Stomach smooth muscle (tissue), 2 donors: ENCODE data around the gene CHN2.

Experiments used
- H3K27ac ChIP-seq: one replicate; pipeline ENCODE4 v1.7.0; 2013; ENCODE audit warnings: mild to moderate bottlenecking, low read length, inconsistent platforms
- H3K27me3 ChIP-seq, 2 donors: one replicate each; pipeline ENCODE4 v1.7.0; 2013; ENCODE audit warnings: low read length in 2 of 2; ENCODE audit not compliant: insufficient read depth in 2 of 2, control insufficient read depth in 1 of 2
- H3K36me3 ChIP-seq, 2 donors: one replicate each; pipeline ENCODE4 v1.7.0; 2013; ENCODE audit warnings: low read length in 2 of 2; ENCODE audit not compliant: control insufficient read depth in 2 of 2, insufficient read depth in 2 of 2
- H3K4me1 ChIP-seq: one replicate; pipeline ENCODE4 v1.7.0; 2013; ENCODE audit warnings: low read length; ENCODE audit not compliant: control insufficient read depth, insufficient read depth
- H3K4me3 ChIP-seq, 2 donors: one replicate each; pipeline ENCODE4 v1.7.0; 2013; ENCODE audit warnings: low read length in 2 of 2
- H3K9ac ChIP-seq, 2 donors: one replicate each; pipeline ENCODE4 v1.7.0; 2013; ENCODE audit warnings: low read length in 2 of 2, mild to moderate bottlenecking in 1 of 2
- H3K9me3 ChIP-seq, 2 donors: one replicate each; pipeline ENCODE4 v1.7.0; 2013; ENCODE audit warnings: low read length in 2 of 2; ENCODE audit not compliant: control insufficient read depth in 2 of 2
- donor health status: healthy.
- donor health status: Pancreatic carcinoma.

CHN2 gene

DNA sequence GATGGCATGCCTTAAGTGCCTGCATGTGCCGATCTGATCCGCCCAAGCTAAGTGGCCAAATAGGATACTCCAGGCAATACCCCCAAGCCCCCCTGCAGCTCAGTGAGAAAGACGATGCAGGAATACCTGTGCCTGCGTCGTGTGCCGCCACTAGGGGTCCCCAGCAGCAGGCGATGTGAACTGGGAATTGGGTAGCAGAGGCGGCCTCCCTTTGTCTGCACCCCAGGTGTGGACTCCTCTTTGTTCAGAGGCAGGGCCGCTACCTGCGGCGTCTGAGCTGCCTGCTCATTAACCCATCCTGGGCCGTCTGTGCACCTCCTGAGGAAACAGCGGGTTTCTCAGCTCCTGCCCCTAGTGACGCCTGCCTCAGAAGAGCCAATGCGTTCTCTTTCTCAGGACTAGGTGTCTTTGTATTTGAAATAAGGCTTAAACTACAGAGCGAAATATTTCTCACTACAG lies 4.8 kb upstream of the CHN2 start:
- Histone ChIP-seq H3K4me3 (peak overlapping the region in 1 of 2 donors; percentile 15), H3K27me3 (peaks cover 5 to 24% of the 10 kb centered on the region in 2 donors), H3K36me3 (no peaks in the 10 kb centered on the region), H3K9me3 (no peaks in the 10 kb centered on the region), H3K27ac (no peak overlapping the region), H3K4me1 (peaks cover 5% of the 10 kb centered on the region), H3K9ac (no peak overlapping the region)

DNA sequence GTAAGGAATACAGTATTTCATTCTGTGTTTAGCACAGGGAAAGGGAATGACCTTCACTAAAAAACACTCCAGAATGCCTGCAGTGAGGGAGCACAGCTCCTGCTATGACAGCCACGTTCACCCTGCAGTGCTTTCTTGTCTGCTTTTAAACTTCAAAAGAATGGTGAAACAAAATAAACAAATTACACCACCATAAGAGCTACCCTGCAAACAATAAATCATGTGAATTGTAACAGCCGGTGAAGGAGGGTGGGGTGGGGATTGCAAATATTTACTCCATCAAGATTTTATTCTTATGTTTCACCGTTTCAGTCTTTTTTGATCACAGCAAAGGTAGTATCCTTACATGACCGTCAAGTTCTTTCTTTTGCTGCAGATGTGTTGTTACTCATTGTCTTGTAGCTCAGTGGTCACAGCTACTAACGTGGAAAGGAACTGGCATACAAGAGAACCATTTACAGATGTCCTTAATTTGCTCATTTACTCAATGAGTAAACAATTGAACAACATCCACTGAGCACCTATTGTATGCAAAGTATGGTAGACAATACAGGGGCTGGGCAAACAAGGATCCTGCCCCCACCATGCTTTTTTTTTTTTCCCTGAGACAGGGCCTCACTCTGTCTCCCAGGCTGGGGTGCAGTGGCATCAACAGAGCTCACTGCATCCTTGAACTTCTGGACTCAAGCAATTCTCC lies 4.1 kb upstream of the CHN2 start:
- Histone ChIP-seq H3K4me1 (peaks cover 7% of the 10 kb centered on the region), H3K9me3 (no peaks in the 10 kb centered on the region), H3K9ac (no peak overlapping the region), H3K36me3 (no peaks in the 10 kb centered on the region), H3K27me3 (peaks cover 9 to 30% of the 10 kb centered on the region in 2 donors), H3K27ac (no peak overlapping the region), H3K4me3 (no peak overlapping the region)

DNA sequence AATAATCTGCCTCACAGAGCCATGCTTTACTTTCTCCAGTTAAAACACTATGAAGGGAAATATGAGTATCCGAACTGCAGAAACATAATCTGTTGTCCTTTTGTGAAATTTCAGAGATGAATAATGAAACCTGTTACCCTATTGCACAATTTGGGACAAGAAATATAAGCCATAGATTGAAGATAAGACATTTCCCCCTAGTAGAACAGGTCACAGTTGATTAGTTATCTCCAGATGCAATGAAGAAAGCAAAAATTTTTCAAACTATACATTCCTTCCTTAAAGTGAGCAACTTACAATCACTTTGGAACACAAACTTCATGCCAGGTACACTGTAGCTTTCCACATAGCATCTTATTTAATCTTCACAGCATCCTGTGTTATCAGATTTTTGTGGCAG lies 2.3 kb upstream of the CHN2 start:
- peaks cover 12 to 37% of the 10 kb centered on the region in 2 donors for H3K27me3 ChIP-seq
- no peaks in the 10 kb centered on the region for H3K9me3 ChIP-seq
- no peak overlapping the region for H3K4me3 ChIP-seq
- H3K4me1 ChIP-seq: peaks cover 7% of the 10 kb centered on the region
- no peak overlapping the region for H3K27ac ChIP-seq
- no peak overlapping the region for H3K9ac ChIP-seq
- no peaks in the 10 kb centered on the region for H3K36me3 ChIP-seq

DNA sequence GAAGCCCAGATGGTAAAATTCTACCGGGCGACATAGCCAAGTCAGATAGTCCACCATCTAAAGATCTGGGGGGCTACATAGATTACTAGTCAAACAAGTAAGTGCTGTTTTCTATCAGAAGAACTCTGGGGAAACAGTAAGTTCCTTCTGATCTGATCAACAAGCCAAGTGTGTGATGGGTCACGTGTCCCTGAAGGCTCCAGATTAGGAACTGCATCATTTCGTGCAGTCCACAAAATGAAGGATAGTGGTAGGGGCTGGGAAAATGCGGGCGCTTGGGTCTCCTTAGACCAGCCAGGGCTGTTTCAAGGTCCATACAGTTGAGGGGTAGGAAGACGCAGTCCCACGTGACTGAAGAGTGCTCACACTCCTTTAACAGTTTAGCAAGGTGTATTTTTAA lies 1.8 kb upstream of the CHN2 start:
- Histone ChIP-seq H3K9me3 (no peaks in the 10 kb centered on the region), H3K27me3 (peaks cover 13 to 37% of the 10 kb centered on the region in 2 donors), H3K9ac (no peak overlapping the region), H3K36me3 (no peaks in the 10 kb centered on the region), H3K27ac (no peak overlapping the region), H3K4me1 (peaks cover 7% of the 10 kb centered on the region), H3K4me3 (no peak overlapping the region)

DNA sequence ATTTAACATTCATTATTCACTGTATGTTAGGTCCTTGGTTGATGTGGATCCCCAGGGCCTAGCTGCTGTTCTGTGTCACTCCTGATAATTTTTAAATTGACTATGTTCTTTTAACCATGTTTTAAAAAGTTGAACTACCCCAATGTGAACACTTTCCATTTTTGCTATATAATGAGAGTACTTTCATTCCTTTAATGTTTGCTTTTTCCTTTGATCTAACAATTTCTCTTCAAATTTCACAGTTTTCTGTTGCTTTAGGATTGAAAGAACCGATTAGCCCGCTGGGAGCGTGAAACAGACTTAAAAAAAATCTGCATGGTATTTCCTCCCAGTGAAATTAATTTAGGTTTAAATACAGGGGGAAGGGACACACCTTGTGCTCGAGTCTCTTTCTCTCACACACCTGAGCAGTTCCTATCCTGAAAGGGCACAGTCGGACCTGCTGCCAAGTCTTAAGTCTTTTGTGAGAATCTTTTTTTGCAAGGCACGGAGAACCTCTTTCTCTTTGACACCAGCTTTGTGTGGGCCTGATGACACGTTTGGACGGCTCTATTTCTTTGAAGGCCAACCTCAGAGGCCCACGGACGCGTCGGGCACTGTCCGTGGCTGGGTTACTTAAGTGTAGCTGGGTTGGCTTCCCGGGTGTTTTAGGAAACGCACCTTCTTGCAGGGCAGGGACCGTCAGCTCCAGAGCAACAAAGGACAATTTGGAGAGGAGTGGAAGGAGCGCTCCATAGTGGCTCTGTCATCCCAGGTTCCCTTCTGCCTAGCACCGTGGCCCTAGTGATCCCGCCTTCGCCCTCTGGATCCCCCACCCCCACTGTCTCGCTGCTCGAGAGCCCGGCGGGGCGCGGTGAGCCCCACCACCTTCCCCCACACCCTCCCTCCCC lies 1.0 kb upstream of the CHN2 start:
- Histone ChIP-seq H3K36me3 (no peaks in the 10 kb centered on the region), H3K4me3 (peak overlapping the region in 1 of 2 donors; percentile 79), H3K27ac (no peak overlapping the region), H3K9ac (no peak overlapping the region), H3K27me3 (peaks cover 14 to 37% of the 10 kb centered on the region in 2 donors), H3K4me1 (peaks cover 7% of the 10 kb centered on the region), H3K9me3 (no peaks in the 10 kb centered on the region)

DNA sequence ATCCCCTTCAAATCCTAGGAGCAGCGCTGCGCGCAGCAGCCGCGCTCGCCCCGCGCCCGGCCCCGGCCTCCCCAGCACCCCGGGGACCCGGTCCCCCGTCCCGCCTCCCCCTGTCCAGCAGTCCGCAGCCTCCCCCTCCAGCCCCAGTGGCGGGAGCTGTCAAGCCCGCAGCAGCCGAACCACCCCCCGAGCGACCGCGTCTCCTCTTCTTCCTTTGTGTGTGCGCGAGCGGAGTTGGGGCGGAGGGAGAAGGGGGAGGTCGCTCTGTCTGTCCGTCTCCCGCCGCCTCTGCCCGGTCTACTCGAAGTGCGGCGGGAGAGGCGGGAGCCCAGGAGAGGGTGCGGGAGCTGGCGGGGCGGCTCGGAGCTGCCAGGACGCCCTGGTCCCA lies 375 bp upstream of the CHN2 start:
- Histone ChIP-seq H3K36me3 (no peaks in the 10 kb centered on the region), H3K9ac (no peak overlapping the region), H3K4me1 (peaks cover 7% of the 10 kb centered on the region), H3K4me3 (peak overlapping the region; percentile 60 to 79), H3K27me3 (peaks cover 14 to 36% of the 10 kb centered on the region in 2 donors), H3K9me3 (no peaks in the 10 kb centered on the region), H3K27ac (no peak overlapping the region)

DNA sequence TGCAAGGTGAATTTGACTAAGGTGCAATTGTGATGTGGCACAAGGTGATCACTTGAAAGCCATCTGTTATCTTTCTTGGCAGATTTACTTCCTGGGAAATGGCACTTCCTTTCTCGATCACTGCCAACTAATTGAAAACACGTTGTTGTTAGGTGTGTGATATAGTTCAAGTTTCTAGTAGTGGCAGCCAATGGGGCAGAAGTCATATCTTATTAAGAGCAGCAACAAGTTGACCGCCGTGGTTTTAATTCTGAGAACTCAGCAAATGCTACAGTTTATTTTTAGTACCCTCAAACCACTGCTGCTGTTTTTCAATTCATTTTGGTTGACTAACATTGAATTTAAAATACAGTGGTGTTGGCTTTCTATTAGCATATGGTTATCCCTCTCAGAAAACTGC lies 1.6 kb downstream of the CHN2 start:
- Histone ChIP-seq H3K4me3 (no peak overlapping the region), H3K36me3 (no peaks in the 10 kb centered on the region), H3K9me3 (no peaks in the 10 kb centered on the region), H3K27ac (no peak overlapping the region), H3K4me1 (peaks cover 7% of the 10 kb centered on the region), H3K9ac (no peak overlapping the region), H3K27me3 (peaks cover 12 to 26% of the 10 kb centered on the region in 2 donors)

DNA sequence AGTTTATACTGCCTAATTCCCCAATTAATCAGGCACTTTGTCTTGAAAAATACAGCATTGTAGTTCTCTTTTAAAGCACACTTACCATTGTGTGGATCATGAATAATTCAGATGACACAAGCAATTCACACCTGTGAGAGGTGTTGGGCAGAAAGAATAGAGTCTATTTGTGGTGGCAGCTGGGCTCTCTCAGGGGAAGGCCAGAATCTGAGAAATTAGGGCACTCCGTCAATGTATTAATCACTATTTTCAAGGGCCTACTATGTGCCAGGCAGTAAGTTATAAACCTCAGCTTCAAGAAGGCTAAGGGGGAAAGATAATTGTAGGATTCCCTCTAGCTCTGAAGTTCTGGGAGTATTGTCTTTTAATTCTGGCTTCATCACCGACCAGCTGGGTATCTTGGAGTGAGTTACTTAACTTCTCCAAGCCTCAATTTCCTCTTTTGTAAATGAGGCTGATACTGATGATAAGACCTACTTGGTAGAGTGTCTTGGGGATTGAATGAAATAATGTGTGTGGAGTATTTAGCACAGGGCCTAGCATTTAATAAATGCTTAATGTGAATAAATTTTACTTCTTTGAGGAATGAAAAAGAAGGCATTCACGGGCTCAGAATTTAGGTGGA lies 2.5 kb downstream of the CHN2 start:
- peaks cover 7% of the 10 kb centered on the region for H3K4me1 ChIP-seq
- H3K9me3 ChIP-seq: no peaks in the 10 kb centered on the region
- H3K27me3 ChIP-seq: peaks cover 12 to 26% of the 10 kb centered on the region in 2 donors
- no peaks in the 10 kb centered on the region for H3K36me3 ChIP-seq
- no peak overlapping the region for H3K4me3 ChIP-seq
- no peak overlapping the region for H3K27ac ChIP-seq
- no peak overlapping the region for H3K9ac ChIP-seq

DNA sequence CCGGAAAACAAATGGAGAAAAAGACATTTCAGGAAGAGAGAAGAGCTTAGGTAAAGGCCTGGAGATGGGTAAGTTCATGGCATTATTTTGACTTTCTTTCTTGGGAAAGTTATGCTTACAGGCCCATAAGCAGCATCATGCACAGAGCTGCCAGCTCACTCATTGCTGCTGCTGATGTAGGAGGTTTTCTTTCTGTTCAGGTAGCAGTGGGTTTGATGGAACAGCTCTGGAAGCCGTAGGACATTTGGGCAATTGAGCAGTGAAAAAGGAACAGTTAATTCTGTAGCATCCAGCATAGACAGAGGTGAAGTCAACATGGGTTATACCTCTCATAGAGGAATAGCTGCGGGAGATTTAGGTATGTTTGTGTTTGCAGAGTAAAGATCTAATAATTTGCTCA lies 3.3 kb downstream of the CHN2 start:
- H3K9ac ChIP-seq: no peak overlapping the region
- H3K27me3 ChIP-seq: peaks cover 12 to 26% of the 10 kb centered on the region in 2 donors
- H3K9me3 ChIP-seq: no peaks in the 10 kb centered on the region
- H3K27ac ChIP-seq: no peak overlapping the region
- H3K4me1 ChIP-seq: peaks cover 7% of the 10 kb centered on the region
- H3K4me3 ChIP-seq: no peak overlapping the region
- no peaks in the 10 kb centered on the region for H3K36me3 ChIP-seq

DNA sequence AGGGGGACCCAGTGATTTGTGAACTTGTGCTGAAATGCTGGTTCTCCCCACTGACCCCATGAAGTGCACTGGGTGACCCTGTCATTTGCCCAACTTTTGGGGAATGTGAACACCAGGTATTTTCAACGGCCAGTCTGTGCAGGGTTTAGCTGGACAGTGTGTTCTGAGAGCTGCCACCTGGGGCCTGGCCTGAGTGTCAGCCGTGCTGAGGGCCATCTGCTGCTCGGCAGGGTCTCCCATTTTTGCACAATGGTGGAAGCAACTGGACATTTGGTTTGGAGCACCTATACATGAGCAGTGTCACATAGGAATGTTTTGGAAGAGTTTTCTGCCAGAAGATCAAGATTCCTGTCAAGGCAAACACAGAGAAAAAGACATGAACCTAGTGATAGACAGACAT lies 5.2 kb downstream of the CHN2 start:
- no peak overlapping the region for H3K27ac ChIP-seq

More for the DNA sequence above, 5.2 kb downstream of the CHN2 start:
- Histone ChIP-seq H3K9ac (no peak overlapping the region), H3K9me3 (no peaks in the 10 kb centered on the region), H3K27me3 (peaks cover 10 to 14% of the 10 kb centered on the region in 2 donors), H3K36me3 (no peaks in the 10 kb centered on the region), H3K4me3 (no peak overlapping the region), H3K4me1 (peaks cover 2% of the 10 kb centered on the region)
